H54 (cell line): Measurements from ENCODE around the gene PDZK1IP1.

Experiments
- DNase-seq: peaks from one replicate; pipeline ENCODE4 v3.0.0; 2011; ENCODE audit warnings: low spot score, mixed read lengths; ENCODE audit not compliant: insufficient read length
- FAIRE-seq: peaks from 3 replicates; lab custom pipeline; 2011; peaks lifted over from hg19 to GRCh38; lab: Jason Lieb, UNC
- POLR2A ChIP-seq: IDR thresholded peaks from 2 replicates; pipeline ENCODE4 v1.6.1; 2011; ENCODE audit warnings: low read depth, mild to moderate bottlenecking, low read length

The PDZK1IP1 gene

GRCh38 chr1:47137198-47137597 lies 52.6 kb downstream of the PDZK1IP1 start, which contains the start of gene CYP4A22:
TSS of gene CYP4A22 (plus strand) at chr1:47137441. CDS start at chr1:47137486, 45 bp downstream.
- DNase-seq (no peak), FAIRE-seq (no peak)
- no peak for TF ChIP-seq POLR2A
